Uterus (tissue), 4 donors: ENCODE results near the gene ORAI3. TPM values are rescaled to one million over a fixed set of nuclear protein-coding genes. Genes with fewer than 3 reads are reported as not detected.

Source experiments
- DNase-seq, 2 donors: peaks; one replicate each; pipeline ENCODE4 v3.0.0-alpha.2; 2019 to 2020
- H3K27ac ChIP-seq, 2 donors: fragments of 200-600 bp; sonication (generic); 1 replicate in 1 of 2; 2 replicates in 1 of 2; pipeline ENCODE4 v1.5.1; 2016 to 2018
- H3K27me3 ChIP-seq, 2 donors: fragments of 200-600 bp; sonication (generic); one replicate each; pipeline ENCODE4 v1.5.1; 2018 to 2019; ENCODE audit warnings: control low read depth in 1 of 2
- H3K36me3 ChIP-seq, 2 donors: fragments of 200-600 bp; sonication (generic); one replicate each; pipeline ENCODE4 v1.5.1; 2019; ENCODE audit warnings: control low read depth in 1 of 2
- H3K4me1 ChIP-seq, 2 donors: fragments of 200-600 bp; sonication (generic); one replicate each; pipeline ENCODE4 v1.5.1; 2018 to 2019; ENCODE audit warnings: control low read depth in 1 of 2
- H3K4me3 ChIP-seq, 2 donors: fragments of 200-600 bp; sonication (generic); 1 replicate in 1 of 2; 2 replicates in 1 of 2; pipeline ENCODE4 v1.5.1; 2018 to 2019; ENCODE audit warnings: mild to moderate bottlenecking in 1 of 2
- H3K9me3 ChIP-seq, 2 donors: fragments of 200-600 bp; sonication (generic); one replicate each; pipeline ENCODE4 v1.5.1; 2019; ENCODE audit warnings: control low read depth in 1 of 2
- POLR2A ChIP-seq, 2 donors: fragments of 450-650 bp; IDR thresholded peaks; one replicate each; pipeline ENCODE4 v1.6.1; 2016; ENCODE audit warnings: antibody characterized with exemption in 2 of 2, mild to moderate bottlenecking in 1 of 2, moderate library complexity in 1 of 2
- intact Hi-C: fragments of 100-400 bp; cut with DNase I; formaldehyde crosslinking; loops from one replicate; pipeline ENCODE4 v1.15.1; 2023; ENCODE audit warnings: low total_unique reads
- total RNA-seq, 4 donors: library from RNA; depleted of rRNA in 3 of 4; stranded (reverse); fragments of >200 nt in 3 of 4; gene quantifications; one replicate each; pipeline versions ENCODE4 v1.1.0 to v1.2.4, GENCODE V29; 2014 to 2023
- TF ChIP-seq, protein P1 (sequence below), 4 experiments: fragments of 200-600 bp in 2 of 4; fragments of 450-650 bp in 2 of 4; sonication (generic) in 2 of 4; IDR thresholded peaks; one replicate each; pipeline ENCODE4 v1.5.1; 2016 to 2019; ENCODE audit warnings: antibody characterized with exemption in 4 of 4, mild to moderate bottlenecking in 2 of 4, moderate library complexity in 1 of 4
- donor health status: DM: yes; HTN: yes; CAD: no.

ORAI3 gene
- total RNA-seq, 4 donors from 2014 or later: 21.7 to 65.0 (median 27.9) TPM

DNA sequence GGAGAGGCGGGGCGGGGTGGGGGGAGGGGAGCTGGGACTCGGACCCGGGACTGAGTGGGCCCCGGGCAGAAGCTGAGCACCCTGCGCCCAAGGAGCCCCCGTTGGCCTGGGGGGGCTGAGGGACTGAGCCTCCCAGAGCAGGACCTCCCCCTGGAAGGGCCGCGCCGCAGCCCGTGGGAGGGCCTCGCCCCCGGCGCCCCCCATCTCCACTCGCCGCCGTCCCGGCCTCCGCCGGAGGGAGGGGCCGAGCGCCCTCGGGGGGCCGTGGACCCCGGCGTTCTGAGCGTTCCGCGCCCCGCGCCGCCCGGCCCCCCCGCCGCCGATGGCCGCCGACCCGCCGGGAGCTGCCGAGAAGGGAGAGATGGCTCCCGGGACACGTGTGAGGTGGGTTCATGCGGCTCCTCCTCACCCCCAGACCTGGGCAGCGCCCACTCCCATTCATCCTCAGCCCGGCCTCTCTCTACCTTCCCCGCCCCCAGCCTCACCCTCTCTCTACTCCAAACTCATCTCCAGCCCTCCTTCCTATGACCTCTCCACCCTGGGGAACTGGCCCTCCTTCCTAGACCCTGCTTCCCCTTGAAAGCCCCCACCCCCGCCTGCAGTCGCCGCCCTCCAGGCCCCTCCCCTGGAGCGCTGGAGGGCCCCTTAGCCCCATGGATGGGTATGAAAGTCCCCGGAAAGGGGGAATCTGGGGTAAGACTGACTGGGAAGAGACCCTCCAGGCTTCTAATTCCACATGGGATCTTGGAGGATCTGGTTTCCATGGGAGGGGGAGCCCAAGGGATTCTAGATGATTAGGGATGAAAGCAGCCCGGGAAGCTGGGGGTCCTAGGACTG lies 24.6 kb upstream of the ORAI3 start:
- H3K4me1 ChIP-seq: peaks cover 0 to 8% of the 10 kb centered on the region in 2 donors
- intact Hi-C loops: no loop called here
- TF ChIP-seq, protein P1, sequence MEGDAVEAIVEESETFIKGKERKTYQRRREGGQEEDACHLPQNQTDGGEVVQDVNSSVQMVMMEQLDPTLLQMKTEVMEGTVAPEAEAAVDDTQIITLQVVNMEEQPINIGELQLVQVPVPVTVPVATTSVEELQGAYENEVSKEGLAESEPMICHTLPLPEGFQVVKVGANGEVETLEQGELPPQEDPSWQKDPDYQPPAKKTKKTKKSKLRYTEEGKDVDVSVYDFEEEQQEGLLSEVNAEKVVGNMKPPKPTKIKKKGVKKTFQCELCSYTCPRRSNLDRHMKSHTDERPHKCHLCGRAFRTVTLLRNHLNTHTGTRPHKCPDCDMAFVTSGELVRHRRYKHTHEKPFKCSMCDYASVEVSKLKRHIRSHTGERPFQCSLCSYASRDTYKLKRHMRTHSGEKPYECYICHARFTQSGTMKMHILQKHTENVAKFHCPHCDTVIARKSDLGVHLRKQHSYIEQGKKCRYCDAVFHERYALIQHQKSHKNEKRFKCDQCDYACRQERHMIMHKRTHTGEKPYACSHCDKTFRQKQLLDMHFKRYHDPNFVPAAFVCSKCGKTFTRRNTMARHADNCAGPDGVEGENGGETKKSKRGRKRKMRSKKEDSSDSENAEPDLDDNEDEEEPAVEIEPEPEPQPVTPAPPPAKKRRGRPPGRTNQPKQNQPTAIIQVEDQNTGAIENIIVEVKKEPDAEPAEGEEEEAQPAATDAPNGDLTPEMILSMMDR (IDR thresholded peaks at IDR 0.05): no peak
- no peak for TF ChIP-seq POLR2A (IDR thresholded peaks at IDR 0.05)
- DNase-seq: peak; percentile 47 to 49
- H3K27me3 ChIP-seq: no peaks in the 10 kb centered on the region
- H3K4me3 ChIP-seq: peak overlapping the region; percentile 66 to 90
- no peaks in the 10 kb centered on the region for H3K36me3 ChIP-seq
- H3K27ac ChIP-seq: peak overlapping the region; percentile 91 to 97
- no peaks in the 10 kb centered on the region for H3K9me3 ChIP-seq

DNA sequence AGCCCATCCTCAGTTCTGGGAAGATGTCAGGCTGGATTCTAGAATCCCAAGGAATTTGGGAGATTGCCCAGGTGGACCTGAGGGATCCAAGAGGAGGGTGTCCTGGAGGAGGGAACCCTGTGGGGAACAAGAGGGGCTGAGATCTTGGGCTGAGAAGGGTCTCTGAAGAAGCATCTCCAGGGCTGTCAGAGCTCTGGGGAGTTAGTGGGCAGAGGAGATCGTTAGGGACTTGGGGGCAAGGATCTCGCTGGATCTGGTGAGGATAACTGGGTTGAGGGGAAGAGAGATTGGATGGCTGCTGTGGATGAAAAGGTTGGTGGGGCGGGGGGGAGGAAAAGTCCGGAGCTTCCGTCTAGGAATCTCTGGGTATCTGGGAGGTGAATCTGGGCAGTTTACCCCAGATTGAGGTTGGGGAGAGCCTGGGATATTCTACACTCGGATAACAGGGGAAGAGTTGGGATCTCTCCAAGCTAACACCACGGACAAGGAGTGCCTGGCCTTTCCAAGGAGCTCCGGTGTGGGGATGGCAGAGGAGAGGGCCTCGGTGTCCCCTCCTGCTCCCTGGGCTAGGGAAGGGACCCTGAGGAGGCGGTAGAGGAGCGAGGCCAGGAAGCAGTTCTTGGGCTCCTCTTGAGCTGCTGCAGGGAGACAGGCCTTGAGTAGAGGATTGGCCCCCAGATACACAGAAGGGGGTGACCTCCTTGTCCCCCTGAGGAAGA lies 23.8 kb upstream of the ORAI3 start:
- DNase-seq: no peak
- no peaks in the 10 kb centered on the region for H3K36me3 ChIP-seq
- no peaks in the 10 kb centered on the region for H3K9me3 ChIP-seq
- H3K27me3 ChIP-seq: no peaks in the 10 kb centered on the region
- peaks cover 0 to 8% of the 10 kb centered on the region in 2 donors for H3K4me1 ChIP-seq
- peak overlapping the region; percentile 91 to 97 for H3K27ac ChIP-seq
- TF ChIP-seq POLR2A (IDR thresholded peaks at IDR 0.05): no peak
- TF ChIP-seq, protein P1 (IDR thresholded peaks at IDR 0.05): no peak
- H3K4me3 ChIP-seq: peak overlapping the region in 1 of 2 donors; percentile 66
- intact Hi-C loops: no loop called here

DNA sequence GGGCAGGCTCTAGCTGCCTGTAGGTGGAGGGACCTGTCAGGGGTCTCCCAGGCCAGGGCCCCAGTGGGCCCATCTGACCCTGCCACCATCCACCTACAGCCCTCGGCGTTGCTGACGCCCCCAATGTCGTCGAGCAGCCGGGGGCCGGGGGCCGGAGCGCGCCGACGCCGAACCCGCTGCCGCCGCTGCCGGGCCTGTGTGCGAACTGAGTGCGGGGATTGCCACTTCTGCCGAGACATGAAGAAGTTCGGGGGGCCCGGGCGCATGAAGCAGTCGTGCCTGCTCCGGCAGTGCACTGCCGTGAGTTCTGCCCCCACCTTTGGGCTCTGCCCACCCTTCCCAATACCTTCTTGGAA lies 23.3 kb upstream of the ORAI3 start:
- Histone ChIP-seq H3K4me3 (no peak overlapping the region), H3K36me3 (no peaks in the 10 kb centered on the region), H3K9me3 (no peaks in the 10 kb centered on the region), H3K27me3 (no peaks in the 10 kb centered on the region), H3K27ac (no peak overlapping the region), H3K4me1 (peaks cover 0 to 8% of the 10 kb centered on the region in 2 donors)
- DNase-seq: no peak
- TF ChIP-seq POLR2A (IDR thresholded peaks at IDR 0.05): no peak
- TF ChIP-seq, protein P1 (IDR thresholded peaks at IDR 0.05): no peak
- intact Hi-C loops: no loop called here

DNA sequence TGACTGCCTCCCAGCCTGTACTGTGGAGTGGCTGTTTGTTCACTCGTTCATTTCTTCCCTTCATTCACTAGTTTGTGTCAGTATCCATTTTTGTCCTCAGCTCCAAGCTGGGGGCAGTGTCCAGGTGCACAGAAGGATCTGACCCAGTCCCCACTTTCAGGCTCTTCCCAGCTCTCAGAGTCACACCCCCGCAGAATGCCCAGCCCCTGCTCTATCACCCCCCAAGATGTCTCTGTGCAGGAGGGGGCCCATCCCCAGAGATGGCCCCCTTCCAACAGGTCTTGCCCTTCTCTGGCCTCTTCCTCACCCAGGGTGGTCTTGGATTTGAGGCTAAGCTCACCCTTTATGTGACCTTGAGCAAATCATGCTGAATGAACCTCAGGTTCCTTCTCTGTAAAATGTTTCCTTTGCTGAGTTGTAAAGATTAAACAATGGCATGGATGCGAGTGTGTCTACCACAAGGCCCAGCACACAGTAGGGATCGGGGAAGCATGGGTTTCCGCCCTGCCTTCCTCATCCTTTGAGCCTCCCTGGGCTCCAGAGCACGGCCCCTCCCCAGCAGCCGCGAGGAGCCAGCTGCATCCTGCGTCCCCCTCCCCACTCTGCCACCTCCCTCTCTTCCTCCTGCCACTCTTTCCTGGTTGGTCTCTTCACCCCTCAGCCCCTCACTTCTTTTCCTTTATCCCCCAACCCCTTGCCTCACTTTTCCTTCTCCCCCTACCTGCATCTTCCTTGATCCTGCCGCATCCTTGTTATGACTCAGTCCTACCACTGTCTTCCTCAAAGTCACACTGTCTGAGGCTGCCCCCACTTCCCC lies 22.7 kb upstream of the ORAI3 start:
- H3K27ac ChIP-seq: no peak overlapping the region
- no peaks in the 10 kb centered on the region for H3K36me3 ChIP-seq
- no peak for DNase-seq
- no peak overlapping the region for H3K4me3 ChIP-seq
- intact Hi-C loops: no loop called here
- no peaks in the 10 kb centered on the region for H3K27me3 ChIP-seq
- no peaks in the 10 kb centered on the region for H3K9me3 ChIP-seq
- no peak for TF ChIP-seq POLR2A (IDR thresholded peaks at IDR 0.05)
- TF ChIP-seq, protein P1 (IDR thresholded peaks at IDR 0.05): no peak
- H3K4me1 ChIP-seq: peaks cover 0 to 8% of the 10 kb centered on the region in 2 donors
